K562 (cell line): Measurements from ENCODE around the gene ASB15. TPM values are rescaled to one million over a fixed set of nuclear protein-coding genes. Genes with fewer than 3 reads are reported as not detected.
A peak's percentile ranks its signal among the peaks of the same experiment; 100 is the strongest.

Source experiments
- CHD4 ChIP-seq: fragments of 200-600 bp; sonication (generic); IDR thresholded peaks from 3 replicates; pipeline ENCODE4 v1.6.1; 2012; ENCODE audit warnings: low read depth, mild to moderate bottlenecking, mixed read lengths, low read length, inconsistent platforms; ENCODE audit not compliant: insufficient read depth, insufficient replicate concordance, poor library complexity, severe bottlenecking
- EGR1 ChIP-seq: fragments of 450-650 bp; conservative IDR thresholded peaks from 2 replicates; pipeline ENCODE4 v1.6.1; 2017; ENCODE audit warnings: mild to moderate bottlenecking
- EP400 ChIP-seq: fragments of 450-650 bp; IDR thresholded peaks from 2 replicates; pipeline ENCODE4 v1.6.1; 2017; ENCODE audit warnings: antibody characterized with exemption, mild to moderate bottlenecking, moderate library complexity
- HDAC8 ChIP-seq: fragments of 450-650 bp; IDR thresholded peaks from 2 replicates; pipeline ENCODE4 v1.6.1; 2016; ENCODE audit warnings: mild to moderate bottlenecking, missing genetic modification characterization, moderate library complexity, missing compliant biosample characterization
- NFIC ChIP-seq: fragments of 450-650 bp; IDR thresholded peaks from 2 replicates; pipeline ENCODE4 v1.6.1; 2017; ENCODE audit warnings: mild to moderate bottlenecking, inconsistent platforms
- NR2C2 ChIP-seq, 2 experiments: fragments of 200-800 bp in 1 of 2; sonication (Bioruptor generic) in 1 of 2; sonication (generic) in 1 of 2; formaldehyde crosslinking in 1 of 2; IDR thresholded peaks; 2 replicates each; pipeline versions ENCODE4 v1.6.1 to v1.8.0; 2016 to 2022; ENCODE audit warnings: mild to moderate bottlenecking in 1 of 2, missing compliant biosample characterization in 1 of 2, missing genetic modification characterization in 1 of 2, missing genetic modification reagents in 1 of 2
- SMARCE1 ChIP-seq: fragments of 450-650 bp; IDR thresholded peaks from 2 replicates; pipeline ENCODE4 v1.7.1; 2016; ENCODE audit warnings: mild to moderate bottlenecking
- TSC22D4 ChIP-seq: fragments of 450-650 bp; IDR thresholded peaks from 2 replicates; pipeline ENCODE4 v1.6.1; 2016; ENCODE audit warnings: missing genetic modification characterization, missing biosample characterization, control low read depth
- polyA plus RNA-seq, 8 experiments: library from polyadenylated mRNA; depleted of rRNA in 4 of 8; stranded (reverse) in 5 of 8; unstranded in 3 of 8; fragments of >200 nt; fragmentation: Nextera tagmentation in 2 of 8; fragmentation: Illumina TruSeq in 1 of 8; extraction: Ambion mirVana in 2 of 8; extraction: Trizol in 1 of 8; gene quantifications; 2 replicates each; pipeline versions ENCODE4 v1.2.1 to v1.2.3, GENCODE V29; 2011 to 2014; ENCODE audit warnings: inconsistent platforms in 1 of 8, missing spikeins in 1 of 8
- total RNA-seq, 7 experiments: library from RNA; depleted of rRNA in 6 of 7; stranded (reverse); fragments of >200 nt in 6 of 7; fragmentation: Illumina TruSeq in 2 of 7; extraction: Trizol in 2 of 7; gene quantifications; 2 replicates each; pipeline versions ENCODE4 v1.2.1 to v1.2.3, GENCODE V29; 2011 to 2021; ENCODE audit warnings: low replicate concordance in 1 of 7
- TF ChIP-seq, protein P1 (sequence below): IDR thresholded peaks from 2 replicates; pipeline ENCODE4 v1.6.1; 2012; ENCODE audit warnings: low read depth, low read length, improper control_type of control experiment, borderline replicate concordance
- TF ChIP-seq, protein P2 (sequence below), 3 experiments: fragments of 200-800 bp in 1 of 3; sonication (Bioruptor generic) in 1 of 3; sonication (generic) in 1 of 3; formaldehyde crosslinking in 1 of 3; IDR thresholded peaks; 2 replicates each; pipeline versions ENCODE4 v1.6.1 to v1.8.0; 2016 to 2022; ENCODE audit warnings: mild to moderate bottlenecking in 2 of 3, missing compliant biosample characterization in 2 of 3, missing genetic modification characterization in 2 of 3, missing genetic modification reagents in 1 of 3
- TF ChIP-seq, protein P3 (sequence below): fragments of 250-450 bp; sonication (Bioruptor Pico); IDR thresholded peaks from 2 replicates; pipeline ENCODE4 v1.8.0; 2022; ENCODE audit warnings: inconsistent platforms
- TF ChIP-seq, protein P4 (sequence below): fragments of 150-350 bp; conservative IDR thresholded peaks from 2 replicates; pipeline ENCODE4 v1.6.1; 2014; ENCODE audit warnings: low read length
- TF ChIP-seq, protein P5 (sequence below): fragments of 450-650 bp; IDR thresholded peaks from 2 replicates; pipeline ENCODE4 v1.6.1; 2016; ENCODE audit warnings: mild to moderate bottlenecking
- TF ChIP-seq, protein P6 (sequence below): fragments of 250-450 bp; sonication (Bioruptor Pico); IDR thresholded peaks from 2 replicates; pipeline ENCODE4 v1.8.0; 2021; ENCODE audit warnings: borderline replicate concordance, mild to moderate bottlenecking, moderate library complexity; ENCODE audit not compliant: poor library complexity, severe bottlenecking

Gene ASB15
- total and polyA plus RNA-seq, 9 of the 15 experiments (the other 6 are each of a cell fraction or from before 2014, with no cell fraction given), result 0.03 to 0.14 (median 0.04) TPM; not detected in 3

DNA sequence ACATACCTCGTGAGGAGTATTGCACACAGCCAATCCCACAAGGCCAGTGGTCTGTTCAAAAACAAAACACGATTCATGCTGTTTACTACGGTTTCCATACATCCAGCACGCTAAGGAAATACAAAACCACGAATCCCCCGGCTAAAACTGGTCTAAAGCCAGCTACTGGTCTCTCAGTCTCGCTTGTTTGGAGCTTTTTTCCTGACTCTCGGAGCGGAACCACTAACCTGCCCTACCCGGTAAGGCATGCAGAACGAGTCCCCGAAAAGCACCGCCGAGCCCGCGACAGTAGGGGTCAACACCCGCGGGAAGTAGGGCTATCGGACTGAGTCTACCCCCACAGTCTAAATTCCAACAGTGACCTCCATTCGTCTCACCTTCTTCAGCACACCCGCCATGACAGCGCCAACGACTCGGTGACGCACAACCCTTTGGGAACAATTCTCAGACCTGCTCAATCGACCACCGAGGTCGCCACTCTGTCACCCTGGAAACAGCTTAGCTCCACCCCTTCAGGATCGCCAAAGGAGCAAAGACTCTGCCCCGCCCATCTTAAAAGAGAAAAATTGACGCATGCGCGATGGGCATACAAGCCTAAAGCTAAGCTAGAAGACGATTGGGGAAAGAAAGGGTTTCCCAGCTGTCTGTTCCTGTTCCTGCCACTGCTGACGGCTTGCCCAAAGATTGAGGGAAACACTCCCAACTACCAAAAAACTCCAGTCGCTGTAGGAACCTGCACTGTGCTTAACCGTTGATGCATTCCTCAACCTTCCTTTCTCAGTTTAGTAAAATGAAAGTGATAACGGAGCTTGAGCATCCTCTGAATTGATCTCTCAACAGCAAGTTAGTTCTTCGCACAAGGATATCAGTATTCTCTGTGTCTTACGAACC is 44.0 kb upstream of the ASB15 start, which contains the start of gene NDUFA5 (continued):
- TF ChIP-seq, protein P1, sequence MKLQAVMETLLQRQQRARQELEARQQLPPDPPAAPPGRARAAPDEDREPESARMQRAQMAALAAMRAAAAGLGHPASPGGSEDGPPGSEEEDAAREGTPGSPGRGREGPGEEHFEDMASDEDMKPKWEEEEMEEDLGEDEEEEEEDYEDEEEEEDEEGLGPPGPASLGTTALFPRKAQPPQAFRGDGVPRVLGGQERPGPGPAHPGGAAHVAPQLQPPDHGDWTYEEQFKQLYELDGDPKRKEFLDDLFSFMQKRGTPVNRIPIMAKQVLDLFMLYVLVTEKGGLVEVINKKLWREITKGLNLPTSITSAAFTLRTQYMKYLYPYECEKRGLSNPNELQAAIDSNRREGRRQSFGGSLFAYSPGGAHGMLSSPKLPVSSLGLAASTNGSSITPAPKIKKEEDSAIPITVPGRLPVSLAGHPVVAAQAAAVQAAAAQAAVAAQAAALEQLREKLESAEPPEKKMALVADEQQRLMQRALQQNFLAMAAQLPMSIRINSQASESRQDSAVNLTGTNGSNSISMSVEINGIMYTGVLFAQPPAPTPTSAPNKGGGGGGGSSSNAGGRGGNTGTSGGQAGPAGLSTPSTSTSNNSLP, result peak; percentile 29; the same call in 1 of the 2 replicates
- TF ChIP-seq HDAC8 (tag) (0 out of 2 replicates have a peak, but pooled peaks have one; percentile 21), NFIC (peak; percentile 20), TSC22D4 (no peak), NR2C2 (CRISPR knock-in tag; IDR thresholded peaks at IDR 0.05) (no peak), NR2C2 (tag; IDR thresholded peaks at IDR 0.05) (peak; percentile 52; the same call in 1 of the 2 replicates), CHD4 (no peak), EP400 (peak; percentile 91), SMARCE1 (no peak), EGR1 (no peak)
- TF ChIP-seq, protein P2, sequence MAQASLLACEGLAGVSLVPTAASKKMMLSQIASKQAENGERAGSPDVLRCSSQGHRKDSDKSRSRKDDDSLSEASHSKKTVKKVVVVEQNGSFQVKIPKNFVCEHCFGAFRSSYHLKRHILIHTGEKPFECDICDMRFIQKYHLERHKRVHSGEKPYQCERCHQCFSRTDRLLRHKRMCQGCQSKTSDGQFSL (CRISPR knock-in tag; IDR thresholded peaks at IDR 0.05), result no peak
- TF ChIP-seq, protein P2 (tag; IDR thresholded peaks at IDR 0.05), result no peak
- TF ChIP-seq, protein P3, sequence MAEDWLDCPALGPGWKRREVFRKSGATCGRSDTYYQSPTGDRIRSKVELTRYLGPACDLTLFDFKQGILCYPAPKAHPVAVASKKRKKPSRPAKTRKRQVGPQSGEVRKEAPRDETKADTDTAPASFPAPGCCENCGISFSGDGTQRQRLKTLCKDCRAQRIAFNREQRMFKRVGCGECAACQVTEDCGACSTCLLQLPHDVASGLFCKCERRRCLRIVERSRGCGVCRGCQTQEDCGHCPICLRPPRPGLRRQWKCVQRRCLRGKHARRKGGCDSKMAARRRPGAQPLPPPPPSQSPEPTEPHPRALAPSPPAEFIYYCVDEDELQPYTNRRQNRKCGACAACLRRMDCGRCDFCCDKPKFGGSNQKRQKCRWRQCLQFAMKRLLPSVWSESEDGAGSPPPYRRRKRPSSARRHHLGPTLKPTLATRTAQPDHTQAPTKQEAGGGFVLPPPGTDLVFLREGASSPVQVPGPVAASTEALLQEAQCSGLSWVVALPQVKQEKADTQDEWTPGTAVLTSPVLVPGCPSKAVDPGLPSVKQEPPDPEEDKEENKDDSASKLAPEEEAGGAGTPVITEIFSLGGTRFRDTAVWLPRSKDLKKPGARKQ (CRISPR knock-in tag), result no peak
- TF ChIP-seq, protein P4, sequence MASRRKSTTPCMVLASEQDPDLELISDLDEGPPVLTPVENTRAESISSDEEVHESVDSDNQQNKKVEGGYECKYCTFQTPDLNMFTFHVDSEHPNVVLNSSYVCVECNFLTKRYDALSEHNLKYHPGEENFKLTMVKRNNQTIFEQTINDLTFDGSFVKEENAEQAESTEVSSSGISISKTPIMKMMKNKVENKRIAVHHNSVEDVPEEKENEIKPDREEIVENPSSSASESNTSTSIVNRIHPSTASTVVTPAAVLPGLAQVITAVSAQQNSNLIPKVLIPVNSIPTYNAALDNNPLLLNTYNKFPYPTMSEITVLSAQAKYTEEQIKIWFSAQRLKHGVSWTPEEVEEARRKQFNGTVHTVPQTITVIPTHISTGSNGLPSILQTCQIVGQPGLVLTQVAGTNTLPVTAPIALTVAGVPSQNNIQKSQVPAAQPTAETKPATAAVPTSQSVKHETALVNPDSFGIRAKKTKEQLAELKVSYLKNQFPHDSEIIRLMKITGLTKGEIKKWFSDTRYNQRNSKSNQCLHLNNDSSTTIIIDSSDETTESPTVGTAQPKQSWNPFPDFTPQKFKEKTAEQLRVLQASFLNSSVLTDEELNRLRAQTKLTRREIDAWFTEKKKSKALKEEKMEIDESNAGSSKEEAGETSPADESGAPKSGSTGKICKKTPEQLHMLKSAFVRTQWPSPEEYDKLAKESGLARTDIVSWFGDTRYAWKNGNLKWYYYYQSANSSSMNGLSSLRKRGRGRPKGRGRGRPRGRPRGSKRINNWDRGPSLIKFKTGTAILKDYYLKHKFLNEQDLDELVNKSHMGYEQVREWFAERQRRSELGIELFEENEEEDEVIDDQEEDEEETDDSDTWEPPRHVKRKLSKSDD, result peak; percentile 87
- TF ChIP-seq, protein P5, sequence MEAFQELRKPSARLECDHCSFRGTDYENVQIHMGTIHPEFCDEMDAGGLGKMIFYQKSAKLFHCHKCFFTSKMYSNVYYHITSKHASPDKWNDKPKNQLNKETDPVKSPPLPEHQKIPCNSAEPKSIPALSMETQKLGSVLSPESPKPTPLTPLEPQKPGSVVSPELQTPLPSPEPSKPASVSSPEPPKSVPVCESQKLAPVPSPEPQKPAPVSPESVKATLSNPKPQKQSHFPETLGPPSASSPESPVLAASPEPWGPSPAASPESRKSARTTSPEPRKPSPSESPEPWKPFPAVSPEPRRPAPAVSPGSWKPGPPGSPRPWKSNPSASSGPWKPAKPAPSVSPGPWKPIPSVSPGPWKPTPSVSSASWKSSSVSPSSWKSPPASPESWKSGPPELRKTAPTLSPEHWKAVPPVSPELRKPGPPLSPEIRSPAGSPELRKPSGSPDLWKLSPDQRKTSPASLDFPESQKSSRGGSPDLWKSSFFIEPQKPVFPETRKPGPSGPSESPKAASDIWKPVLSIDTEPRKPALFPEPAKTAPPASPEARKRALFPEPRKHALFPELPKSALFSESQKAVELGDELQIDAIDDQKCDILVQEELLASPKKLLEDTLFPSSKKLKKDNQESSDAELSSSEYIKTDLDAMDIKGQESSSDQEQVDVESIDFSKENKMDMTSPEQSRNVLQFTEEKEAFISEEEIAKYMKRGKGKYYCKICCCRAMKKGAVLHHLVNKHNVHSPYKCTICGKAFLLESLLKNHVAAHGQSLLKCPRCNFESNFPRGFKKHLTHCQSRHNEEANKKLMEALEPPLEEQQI, result no peak
- TF ChIP-seq, protein P6, sequence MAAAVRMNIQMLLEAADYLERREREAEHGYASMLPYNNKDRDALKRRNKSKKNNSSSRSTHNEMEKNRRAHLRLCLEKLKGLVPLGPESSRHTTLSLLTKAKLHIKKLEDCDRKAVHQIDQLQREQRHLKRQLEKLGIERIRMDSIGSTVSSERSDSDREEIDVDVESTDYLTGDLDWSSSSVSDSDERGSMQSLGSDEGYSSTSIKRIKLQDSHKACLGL (CRISPR knock-in tag), result no peak
